ENCODE data around the gene CUL4A.

Gene CUL4A

DNA sequence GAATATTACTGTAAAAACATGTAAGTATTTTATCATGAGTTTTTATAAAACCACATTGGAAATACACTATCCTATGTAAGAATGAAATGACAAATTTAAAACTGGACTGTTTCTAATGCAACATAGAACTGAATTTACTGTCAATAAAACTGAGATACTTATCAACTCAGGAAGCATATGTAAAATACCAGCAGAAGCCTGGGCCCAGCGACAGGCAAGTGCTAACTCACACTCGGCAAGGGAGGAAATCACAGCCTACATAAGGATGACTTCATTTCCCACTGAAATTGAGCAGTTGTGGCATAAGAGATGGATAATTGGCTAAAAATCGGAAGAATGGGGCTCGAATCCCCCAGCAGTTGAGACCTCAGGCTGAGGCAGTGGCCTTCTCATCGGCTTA, 38.9 kb upstream of the CUL4A start:
- CTCF ChIA-PET, result interaction anchor here (1.3 to 3.0 kb wide), 2 partner anchors 10 to 13 kb away, joined by 4 to 8 read pairs; no protein-coding TSS in a partner anchor
- POLR2A ChIA-PET, result no interaction called here
- DNase-seq (ENCODE audit: extremely low spot score), result no peak
- no peak for TF ChIP-seq CTCF (IDR thresholded peaks at IDR 0.05; ENCODE audit: control extremely low read depth, extremely low read depth, low read depth, missing control alignments)

- ChIA-PET CTCF (interaction anchor here (3.0 kb wide), 1 partner anchor 12 kb away, joined by 8 read pairs; no protein-coding TSS in a partner anchor), POLR2A (no interaction called here)
- DNase-seq (ENCODE audit: extremely low spot score), result no peak
- no peak for TF ChIP-seq CTCF (IDR thresholded peaks at IDR 0.05; ENCODE audit: control extremely low read depth, extremely low read depth, low read depth, missing control alignments)
Measured at GRCh38 chr13:113171250-113172125, 37.9 kb upstream of the CUL4A start.

DNA sequence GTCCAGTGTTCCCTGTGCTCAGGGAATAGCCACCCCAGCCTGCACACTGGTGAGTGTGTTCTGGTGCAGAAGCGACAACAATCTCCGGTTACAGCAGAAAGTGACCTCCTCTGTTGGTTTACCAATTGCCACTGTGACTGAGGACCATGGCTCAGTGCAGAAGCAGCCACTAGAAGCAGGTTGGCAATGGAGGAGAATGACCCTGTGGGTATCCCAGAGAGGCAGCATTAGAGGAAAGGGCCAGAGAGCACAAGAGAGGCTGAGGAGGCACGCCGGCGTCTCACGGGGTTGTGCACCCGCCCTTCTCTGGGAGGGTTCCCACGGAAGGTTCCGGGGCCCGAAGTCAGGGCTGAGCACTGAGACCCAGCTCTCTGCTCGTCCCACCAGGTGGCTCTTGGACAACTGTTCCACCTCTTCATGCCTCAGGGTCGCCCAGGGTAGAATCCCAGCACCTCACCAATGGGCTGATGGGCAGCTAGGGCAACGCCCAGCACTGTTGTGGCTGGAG, 36.9 kb upstream of the CUL4A start:
- ChIA-PET CTCF (no interaction called here), POLR2A (no interaction called here)
- no peak for DNase-seq (ENCODE audit: extremely low spot score)
- no peak for TF ChIP-seq CTCF (IDR thresholded peaks at IDR 0.05; ENCODE audit: control extremely low read depth, extremely low read depth, low read depth, missing control alignments)

GRCh38 chr13:113176280-113176679, 33.1 kb upstream of the CUL4A start:
- POLR2A ChIA-PET, result no interaction called here
- DNase-seq (ENCODE audit: extremely low spot score), result no peak
- TF ChIP-seq CTCF (IDR thresholded peaks at IDR 0.05; ENCODE audit: control extremely low read depth, extremely low read depth, low read depth, missing control alignments), result no peak
- CTCF ChIA-PET, result interaction anchor here (1.2 kb wide), 1 partner anchor 53 kb away, joined by 3 read pairs; no protein-coding TSS in a partner anchor

DNA sequence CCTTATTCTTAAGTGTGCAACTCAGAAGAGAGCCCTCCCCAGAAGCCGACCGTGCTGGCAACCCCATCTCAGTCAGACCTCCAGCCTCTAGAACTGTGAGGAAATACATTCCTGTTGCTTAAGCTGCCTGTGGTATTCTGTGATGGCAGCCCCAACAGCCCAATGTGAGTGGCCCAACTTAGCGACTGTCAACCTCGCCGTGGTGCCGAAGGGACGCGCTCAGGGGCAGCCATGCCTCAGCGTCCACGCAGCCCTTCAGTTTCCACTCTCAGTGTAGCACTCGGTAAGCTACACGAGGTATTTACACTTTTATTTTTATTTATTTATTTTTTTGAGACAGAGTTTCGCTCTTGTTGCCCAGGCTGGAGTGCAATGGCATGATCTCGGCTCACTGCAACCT, 32.6 kb upstream of the CUL4A start:
- POLR2A ChIA-PET, result no interaction called here
- no peak for TF ChIP-seq CTCF (IDR thresholded peaks at IDR 0.05; ENCODE audit: control extremely low read depth, extremely low read depth, low read depth, missing control alignments)
- CTCF ChIA-PET, result interaction anchor here (1.2 kb wide), 1 partner anchor 31 kb away, joined by 3 read pairs; no protein-coding TSS in a partner anchor

DNA sequence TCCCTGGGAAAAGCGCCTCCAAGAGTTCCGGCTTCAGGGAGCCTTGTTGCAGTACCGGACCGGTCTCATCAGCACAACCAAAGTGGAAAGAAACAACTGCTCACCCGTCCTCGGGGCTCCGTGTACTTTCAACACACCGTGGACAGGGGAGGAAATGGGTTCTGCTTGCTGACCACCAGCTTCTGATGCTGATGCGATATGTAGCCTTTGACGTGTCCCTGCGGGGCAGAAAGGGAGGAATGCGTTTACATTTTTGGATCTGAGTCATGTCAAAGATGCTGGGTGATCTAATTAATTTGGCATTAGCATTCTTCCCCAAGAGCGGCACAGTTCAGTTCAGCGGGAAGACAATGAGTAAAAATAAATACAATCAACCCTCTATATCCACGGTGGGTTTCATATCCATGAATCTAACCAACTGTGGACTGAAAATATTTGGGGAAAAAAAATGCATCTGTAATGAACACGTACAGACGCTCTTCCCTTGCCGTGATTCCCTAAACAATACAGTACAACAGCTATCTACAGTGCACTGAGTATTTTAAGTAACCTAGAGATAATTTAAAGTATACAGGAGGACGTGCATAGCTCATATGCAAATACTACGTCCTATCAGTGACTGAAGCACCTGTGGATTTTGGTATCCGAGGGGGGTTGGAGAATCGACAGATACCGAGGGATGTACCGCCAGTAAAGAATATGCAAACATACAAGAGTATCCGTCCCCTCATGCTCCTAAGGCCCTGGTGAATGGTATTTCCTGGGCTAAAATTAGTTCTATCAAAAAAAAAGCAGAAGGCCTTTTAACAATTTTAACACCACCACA, 31.1 kb upstream of the CUL4A start:
- TF ChIP-seq CTCF (IDR thresholded peaks at IDR 0.05; ENCODE audit: control extremely low read depth, extremely low read depth, low read depth, missing control alignments), result no peak
- CTCF ChIA-PET, result interaction anchor here (1.0 to 1.7 kb wide), 4 partner anchors 9 to 29 kb away, joined by 3 to 7 read pairs (median 4); no protein-coding TSS in a partner anchor
- POLR2A ChIA-PET, result no interaction called here
- no peak for DNase-seq (ENCODE audit: extremely low spot score)

More for the DNA sequence above, 32.6 kb upstream of the CUL4A start:
- no peak for DNase-seq (ENCODE audit: extremely low spot score)
